HepG2 (cell line): ENCODE results near the gene TBC1D14. TPM values are rescaled to one million over a fixed set of nuclear protein-coding genes. Genes with fewer than 3 reads are reported as not detected.

Experiments used
- ATAC-seq: fragments of 200-7000 bp; cut with Tn5 transposase; 3 replicates; pipeline ENCODE4 v1.9.1; 2020; ENCODE audit warnings: mild to moderate bottlenecking, moderate library complexity
- BruUV-seq: library from RNA; stranded (reverse); fragments of 400-500 nt; replicated peaks from 2 replicates; lab custom pipeline; 2021; lab: Mats Ljungman, UMichigan
- CTCF ChIA-PET: fragments of 300-600 bp; formaldehyde crosslinking; extraction: SDS; loops from one replicate; lab custom pipeline; 2021; ENCODE audit warnings: low total read pairs, inconsistent platforms, low intra/inter-chr PET ratio; lab: Yijun Ruan, JAX
- POLR2A ChIA-PET: fragments of 350-600 bp; sonication (Branson Sonifier 250); formaldehyde crosslinking; loops from one replicate; lab custom pipeline; 2020; ENCODE audit warnings: antibody characterized with exemption, inconsistent platforms; lab: Yijun Ruan, JAX
- DNase-seq: peaks from one replicate; pipeline ENCODE4 v3.0.0-alpha.2; 2015; ENCODE audit warnings: low spot score
- FAIRE-seq: peaks from 3 replicates; lab custom pipeline; 2011; peaks lifted over from hg19 to GRCh38; lab: Jason Lieb, UNC
- H2AFZ ChIP-seq: one replicate; pipeline ENCODE4 v1.6.1; 2011; ENCODE audit warnings: low read length, inconsistent platforms
- H3K27ac ChIP-seq: fragments of 300-600 bp; 3 replicates; pipeline ENCODE4 v1.8.0; 2011; ENCODE audit warnings: mixed run types, mild to moderate bottlenecking, mixed read lengths, low read length, inconsistent platforms; ENCODE audit not compliant: insufficient read depth; ENCODE audit errors: extremely low read length
- H3K27me3 ChIP-seq, 2 experiments: fragments of 200-600 bp in 1 of 2; 2 replicates in 1 of 2; 3 replicates in 1 of 2; pipeline versions ENCODE4 v1.6.0 to v1.8.0; 2011; ENCODE audit warnings: low read length in 2 of 2, mild to moderate bottlenecking in 2 of 2, moderate library complexity in 2 of 2, inconsistent platforms in 1 of 2; ENCODE audit not compliant: insufficient read depth in 2 of 2, control insufficient read depth in 1 of 2
- H3K36me3 ChIP-seq, 2 experiments: fragments of 200-600 bp in 1 of 2; replicated peaks in 1 of 2; 2 replicates in 1 of 2; 3 replicates in 1 of 2; pipeline versions ENCODE4 v1.5.1 to v1.8.0; 2011; ENCODE audit warnings: low read length in 2 of 2, inconsistent platforms in 1 of 2; ENCODE audit not compliant: insufficient read depth in 2 of 2, control insufficient read depth in 1 of 2
- H3K4me1 ChIP-seq: 2 replicates; pipeline ENCODE4 v1.5.1; 2012; ENCODE audit warnings: low read length, inconsistent platforms; ENCODE audit not compliant: insufficient read depth
- H3K4me2 ChIP-seq: 2 replicates; pipeline ENCODE4 v1.6.0; 2011; ENCODE audit warnings: low read depth, low read length, inconsistent platforms
- H3K4me3 ChIP-seq, 3 experiments: fragments of 200-600 bp in 1 of 3; sonication (generic), shearing (Covaris generic) in 1 of 3; replicated peaks in 1 of 3; 2 replicates each; pipeline ENCODE4 v1.5.1; 2011 to 2016; ENCODE audit warnings: low read length in 3 of 3, inconsistent platforms in 2 of 3, low read depth in 2 of 3, mild to moderate bottlenecking in 2 of 3, control low read depth in 1 of 3, mixed read lengths in 1 of 3; ENCODE audit not compliant: insufficient read depth in 1 of 3
- H3K79me2 ChIP-seq: one replicate; pipeline ENCODE4 v1.6.1; 2011; ENCODE audit warnings: low read length, inconsistent platforms; ENCODE audit not compliant: insufficient read depth
- H3K9ac ChIP-seq: 2 replicates; pipeline ENCODE4 v1.6.0; 2011; ENCODE audit warnings: mild to moderate bottlenecking, low read depth, low read length, inconsistent platforms; ENCODE audit not compliant: insufficient read depth
- H3K9me3 ChIP-seq: 2 replicates; pipeline ENCODE4 v1.5.1; 2012; ENCODE audit warnings: mild to moderate bottlenecking, low read length
- H4K20me1 ChIP-seq: 2 replicates; pipeline ENCODE4 v1.6.0; 2011; ENCODE audit warnings: inconsistent platforms, mild to moderate bottlenecking, low read length, moderate library complexity; ENCODE audit not compliant: insufficient read depth
- AGO2 ChIP-seq: fragments of 200-400 bp; formaldehyde crosslinking; optimal IDR thresholded peaks from 2 replicates; pipeline ENCODE3; 2017; ENCODE audit warnings: mild to moderate bottlenecking, low read depth, low read length, moderate library complexity
- BCL3 ChIP-seq: sonication (generic); formaldehyde crosslinking; IDR thresholded peaks from 2 replicates; pipeline ENCODE4 v1.5.1; 2020; ENCODE audit warnings: mild to moderate bottlenecking, missing genetic modification reagents, moderate library complexity
- CENPX ChIP-seq: sonication (generic); formaldehyde crosslinking; IDR thresholded peaks from 2 replicates; pipeline ENCODE4 v1.9.0; 2021; ENCODE audit warnings: mild to moderate bottlenecking, missing genetic modification reagents, moderate library complexity
- FOXM1 ChIP-seq: sonication (generic); formaldehyde crosslinking; IDR thresholded peaks from 2 replicates; pipeline ENCODE4 v1.5.0; 2020; ENCODE audit warnings: missing genetic modification reagents
- HMGXB4 ChIP-seq, 2 experiments: sonication (generic) in 1 of 2; formaldehyde crosslinking in 1 of 2; IDR thresholded peaks; 2 replicates each; pipeline versions ENCODE4 v1.4.0 to v1.6.1; 2018 to 2020; ENCODE audit warnings: missing genetic modification reagents in 2 of 2, borderline replicate concordance in 1 of 2, low read depth in 1 of 2, mild to moderate bottlenecking in 1 of 2, missing biosample characterization in 1 of 2
- KDM1A ChIP-seq: IDR thresholded peaks from 2 replicates; pipeline ENCODE4 v1.6.1; 2016; ENCODE audit warnings: missing compliant biosample characterization
- SMAD1 ChIP-seq: sonication (generic); formaldehyde crosslinking; IDR thresholded peaks from 2 replicates; pipeline ENCODE4 v1.4.0; 2020; ENCODE audit warnings: missing genetic modification reagents, low read depth, mild to moderate bottlenecking, borderline replicate concordance
- SPEN ChIP-seq: sonication (generic); formaldehyde crosslinking; IDR thresholded peaks from 2 replicates; pipeline ENCODE4 v1.5.1; 2020; ENCODE audit warnings: low read depth, mild to moderate bottlenecking, missing genetic modification reagents
- ZKSCAN1 ChIP-seq: fragments of 150-350 bp; IDR thresholded peaks from 2 replicates; pipeline ENCODE4 v1.6.1; 2014; ENCODE audit warnings: low read length
- ZNF17 ChIP-seq: sonication (generic); formaldehyde crosslinking; IDR thresholded peaks from 2 replicates; pipeline ENCODE4 v1.5.0; 2020; ENCODE audit warnings: mild to moderate bottlenecking, missing genetic modification reagents
- ZNF451 ChIP-seq: sonication (generic); formaldehyde crosslinking; IDR thresholded peaks from 2 replicates; pipeline ENCODE4 v1.5.0; 2020; ENCODE audit warnings: mild to moderate bottlenecking, missing genetic modification reagents
- ZNF629 ChIP-seq: sonication (generic); formaldehyde crosslinking; conservative IDR thresholded peaks from 2 replicates; pipeline ENCODE4 v1.5.0; 2020; ENCODE audit warnings: missing genetic modification reagents
- WGBS: methylation state at CpG from one replicate; pipeline ENCODE4 v1.1.6; 2017; ENCODE audit warnings: low lambda C conversion rate; 5-methylcytosine and 5-hydroxymethylcytosine counted together
- in situ Hi-C: cut with HindIII; loops from 2 replicates; pipeline ENCODE4 v1.10.0; 2017; ENCODE audit warnings: low pct_unique_long_range_greater_than_20kb; ENCODE audit not compliant: extremely low pct_ligation_motif_present
- intact Hi-C: fragments of 100-400 bp; cut with micrococcal nuclease; formaldehyde crosslinking; loops from one replicate; pipeline ENCODE4 v1.10.0; 2022; ENCODE audit not compliant: unreplicated experiment
- polyA plus RNA-seq, 8 experiments: library from polyadenylated mRNA; depleted of rRNA in 3 of 8; stranded (reverse) in 7 of 8; unstranded in 1 of 8; fragments of >200 nt; fragmentation: Illumina TruSeq in 4 of 8; extraction: Trizol in 4 of 8; gene quantifications; 2 replicates each; pipeline versions ENCODE4 v1.2.1 to v1.2.3, GENCODE V29; 2011 to 2016; ENCODE audit warnings: low read depth in 4 of 8, missing spikeins in 1 of 8, mixed read lengths in 1 of 8; ENCODE audit not compliant: insufficient read depth in 1 of 8
- total RNA-seq, 5 experiments: library from RNA; depleted of rRNA; stranded (reverse); fragments of >200 nt; fragmentation: Illumina TruSeq; extraction: Trizol; gene quantifications; 2 replicates each; pipeline ENCODE4 v1.2.3, GENCODE V29; 2016; ENCODE audit warnings: low read depth in 1 of 5

The TBC1D14 gene
- total and polyA plus RNA-seq, 2 of the 13 experiments (the other 11 are each of a cell fraction or from before 2014, with no cell fraction given): 29.5 to 46.5 TPM

GRCh38 chr4:6915041-6916005, 5.7 kb downstream of the TBC1D14 start:
- intact Hi-C loops: no loop called here
- POLR2A ChIA-PET: interaction anchor here (1.1 kb wide), 1 partner anchor 14 kb away, joined by 4 read pairs; no protein-coding TSS in a partner anchor
- ATAC-seq (no peak), DNase-seq (no peak), FAIRE-seq (no peak)
- in situ Hi-C loops: no loop called here
- Histone ChIP-seq H3K4me1 (peaks cover 80% of the 10 kb centered on the region), H2AFZ (no peak overlapping the region), H3K27me3 (no peaks in the 10 kb centered on the region; a peak in 1 of 5 replicates), H3K9ac (no peak overlapping the region), H3K36me3 (0 out of 5 replicates have a peak, but pooled peaks cover 0 to 2% of the 10 kb centered on the region in 2 experiments)
- CTCF ChIA-PET: no interaction called here
- BruUV-seq: no TSS peak
- 98% methylated on average over 14 of the region's 18 CpGs for WGBS
- TF ChIP-seq ZKSCAN1 (no peak), AGO2 (peak; percentile 3), CENPX (CRISPR knock-in tag) (no peak), FOXM1 (CRISPR knock-in tag) (no peak), ZNF629 (CRISPR knock-in tag) (peak; percentile 69), KDM1A (CRISPR knock-in tag) (no peak)
- TF ChIP-seq, all 625 proteins: peak for 2
- Histone ChIP-seq H3K4me2 (no peak overlapping the region), H3K9me3 (no peaks in the 10 kb centered on the region), H3K27ac (no peak overlapping the region), H3K79me2 (peaks cover 74% of the 10 kb centered on the region), H3K4me3 (no peak overlapping the region), H4K20me1 (peaks cover 54% of the 10 kb centered on the region; the same call in 1 of the 2 replicates)

DNA sequence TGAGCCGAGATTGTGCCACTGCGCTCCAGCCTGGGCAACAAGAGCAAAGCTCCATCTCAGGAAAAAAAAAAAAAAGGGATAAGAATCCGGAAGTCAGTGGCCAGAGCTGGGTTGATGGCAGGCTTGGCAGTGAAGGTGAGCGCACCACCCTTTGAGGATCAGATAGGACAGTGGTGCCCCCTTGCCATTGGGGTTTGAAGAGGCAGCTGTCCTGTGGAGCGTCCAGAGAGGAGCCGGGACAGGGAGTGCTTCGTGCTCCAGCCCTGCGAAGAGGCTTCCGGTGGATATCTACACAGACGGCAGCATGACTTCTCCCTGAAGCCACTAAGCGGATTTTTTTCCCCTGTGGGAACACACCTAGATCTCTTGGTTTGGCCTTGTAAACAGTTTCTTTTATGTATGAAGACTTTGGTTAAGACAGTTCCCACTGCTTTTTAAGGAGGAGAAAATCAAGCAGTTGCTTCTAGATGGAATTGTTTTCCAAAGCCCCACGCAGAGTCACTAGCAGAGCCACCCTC, 6.5 kb downstream of the TBC1D14 start:
- Histone ChIP-seq H3K27me3 (no peaks in the 10 kb centered on the region), H3K4me1 (peaks cover 81% of the 10 kb centered on the region), H4K20me1 (peaks cover 53% of the 10 kb centered on the region; the same call in 1 of the 2 replicates), H3K9me3 (no peaks in the 10 kb centered on the region), H3K4me3 (no peak overlapping the region), H3K36me3 (0 out of 5 replicates have a peak, but pooled peaks cover 0 to 2% of the 10 kb centered on the region in 2 experiments), H3K9ac (no peak overlapping the region), H3K79me2 (peaks cover 69% of the 10 kb centered on the region), H3K27ac (peak overlapping the region; percentile 75), H2AFZ (no peak overlapping the region), H3K4me2 (0 out of 2 replicates have a peak overlapping the region, but pooled peaks have one; percentile 80)
- FAIRE-seq: no peak
- WGBS: 95% methylated on average over 9 of the region's 12 CpGs
- intact Hi-C loops: no loop called here
- POLR2A ChIA-PET: interaction anchor here (1.1 to 2.1 kb wide), 4 partner anchors 14 to 71 kb away, joined by 4 to 8 read pairs (median 6); no protein-coding TSS in a partner anchor
- in situ Hi-C loops: no loop called here
- CTCF ChIA-PET: no interaction called here
- BruUV-seq: no TSS peak
- ATAC-seq: no peak
- DNase-seq: no peak
- TF ChIP-seq HMGXB4 (CRISPR knock-in tag; IDR thresholded peaks at IDR 0.05; ENCODE audit: borderline replicate concordance in 1 of 2, low read depth in 1 of 2): no peak
- TF ChIP-seq ZNF451 (CRISPR knock-in tag): no peak
- no peak for TF ChIP-seq SPEN
- TF ChIP-seq SMAD1: no peak
- TF ChIP-seq BCL3 (CRISPR knock-in tag): no peak
- no peak for TF ChIP-seq ZNF17
